ENCODE results near the gene UBALD1. TPM values are rescaled to one million over a fixed set of nuclear protein-coding genes. Genes with fewer than 3 reads are reported as not detected.

Gene UBALD1
- total and polyA plus RNA-seq, 12 donors = 3.7 to 92.7 (median 18.9) TPM

DNA sequence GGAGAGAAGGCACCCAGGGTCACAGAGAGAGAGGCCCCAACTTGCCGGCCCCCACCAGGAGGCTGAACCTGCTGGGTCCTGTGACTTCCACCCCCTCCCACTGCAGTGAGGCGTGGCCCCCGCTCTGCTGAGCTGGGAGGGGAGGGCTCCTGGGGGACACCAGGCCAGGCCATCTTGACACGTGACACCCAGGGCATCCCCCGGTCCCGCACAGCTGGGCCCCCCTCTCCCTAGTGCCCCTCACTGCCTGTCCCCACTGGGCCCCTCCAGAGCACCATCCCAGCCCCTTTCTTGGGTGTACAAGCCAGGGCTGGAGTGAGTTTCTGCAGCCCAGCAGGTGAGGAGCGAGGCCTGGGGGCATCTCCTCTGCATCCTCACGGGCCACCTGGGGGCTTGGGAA is 12.4 kb downstream of the UBALD1 start:
- no peak for DNase-seq
- intact Hi-C loops (cut with DNase I) = no loop called here
- 66 to 83% (median 74%) methylated on average over 1 to 8 of the region's 8 CpGs for WGBS, 4 donors
- H3K4me3 ChIP-seq = no peak overlapping the region
- H3K4me1 ChIP-seq (replicated peaks in 1 of 2) = peaks cover 0 to 11% of the 10 kb centered on the region in 2 donors
- H3K9me3 ChIP-seq (replicated peaks in 1 of 3) = no peaks in the 10 kb centered on the region
- H3K27ac ChIP-seq = no peak overlapping the region
- H3K36me3 ChIP-seq (replicated peaks in 1 of 2) = no peaks in the 10 kb centered on the region
- H3K27me3 ChIP-seq = no peaks in the 10 kb centered on the region
- TF ChIP-seq POLR2A (IDR thresholded peaks at IDR 0.05) = no peak
- TF ChIP-seq, protein P1, sequence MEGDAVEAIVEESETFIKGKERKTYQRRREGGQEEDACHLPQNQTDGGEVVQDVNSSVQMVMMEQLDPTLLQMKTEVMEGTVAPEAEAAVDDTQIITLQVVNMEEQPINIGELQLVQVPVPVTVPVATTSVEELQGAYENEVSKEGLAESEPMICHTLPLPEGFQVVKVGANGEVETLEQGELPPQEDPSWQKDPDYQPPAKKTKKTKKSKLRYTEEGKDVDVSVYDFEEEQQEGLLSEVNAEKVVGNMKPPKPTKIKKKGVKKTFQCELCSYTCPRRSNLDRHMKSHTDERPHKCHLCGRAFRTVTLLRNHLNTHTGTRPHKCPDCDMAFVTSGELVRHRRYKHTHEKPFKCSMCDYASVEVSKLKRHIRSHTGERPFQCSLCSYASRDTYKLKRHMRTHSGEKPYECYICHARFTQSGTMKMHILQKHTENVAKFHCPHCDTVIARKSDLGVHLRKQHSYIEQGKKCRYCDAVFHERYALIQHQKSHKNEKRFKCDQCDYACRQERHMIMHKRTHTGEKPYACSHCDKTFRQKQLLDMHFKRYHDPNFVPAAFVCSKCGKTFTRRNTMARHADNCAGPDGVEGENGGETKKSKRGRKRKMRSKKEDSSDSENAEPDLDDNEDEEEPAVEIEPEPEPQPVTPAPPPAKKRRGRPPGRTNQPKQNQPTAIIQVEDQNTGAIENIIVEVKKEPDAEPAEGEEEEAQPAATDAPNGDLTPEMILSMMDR (IDR thresholded peaks at IDR 0.05) = no peak

DNA sequence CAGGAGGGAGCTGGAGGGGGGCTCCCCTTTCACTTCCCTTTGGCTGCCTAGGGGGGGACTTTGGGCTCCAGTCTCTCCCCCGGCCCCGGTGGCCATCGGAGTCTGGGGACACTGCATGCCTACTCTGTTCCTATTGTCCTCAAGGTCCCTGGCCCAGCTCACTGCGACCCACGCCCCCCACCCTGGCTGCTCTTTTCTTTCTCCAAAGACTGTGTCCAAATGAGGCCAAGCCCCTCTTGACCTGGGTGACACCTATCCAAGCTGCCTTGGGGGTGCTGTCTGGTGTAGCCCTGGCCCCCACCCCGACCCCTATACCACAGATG is 12.9 kb downstream of the UBALD1 start:
- no peak for DNase-seq
- intact Hi-C loops (cut with DNase I) = no loop called here
- H3K36me3 ChIP-seq (replicated peaks in 1 of 2) = no peaks in the 10 kb centered on the region
- H3K9me3 ChIP-seq (replicated peaks in 1 of 3) = no peaks in the 10 kb centered on the region
- no peaks in the 10 kb centered on the region for H3K27me3 ChIP-seq
- H3K4me3 ChIP-seq = no peak overlapping the region
- no peak for TF ChIP-seq POLR2A (IDR thresholded peaks at IDR 0.05)
- TF ChIP-seq, protein P1 (IDR thresholded peaks at IDR 0.05) = no peak
- H3K27ac ChIP-seq = no peak overlapping the region
- H3K4me1 ChIP-seq (replicated peaks in 1 of 2) = peaks cover 0 to 11% of the 10 kb centered on the region in 2 donors
- 43 to 63% (median 58%) methylated on average over 3 to 6 of the region's 6 CpGs for WGBS, 4 donors

DNA sequence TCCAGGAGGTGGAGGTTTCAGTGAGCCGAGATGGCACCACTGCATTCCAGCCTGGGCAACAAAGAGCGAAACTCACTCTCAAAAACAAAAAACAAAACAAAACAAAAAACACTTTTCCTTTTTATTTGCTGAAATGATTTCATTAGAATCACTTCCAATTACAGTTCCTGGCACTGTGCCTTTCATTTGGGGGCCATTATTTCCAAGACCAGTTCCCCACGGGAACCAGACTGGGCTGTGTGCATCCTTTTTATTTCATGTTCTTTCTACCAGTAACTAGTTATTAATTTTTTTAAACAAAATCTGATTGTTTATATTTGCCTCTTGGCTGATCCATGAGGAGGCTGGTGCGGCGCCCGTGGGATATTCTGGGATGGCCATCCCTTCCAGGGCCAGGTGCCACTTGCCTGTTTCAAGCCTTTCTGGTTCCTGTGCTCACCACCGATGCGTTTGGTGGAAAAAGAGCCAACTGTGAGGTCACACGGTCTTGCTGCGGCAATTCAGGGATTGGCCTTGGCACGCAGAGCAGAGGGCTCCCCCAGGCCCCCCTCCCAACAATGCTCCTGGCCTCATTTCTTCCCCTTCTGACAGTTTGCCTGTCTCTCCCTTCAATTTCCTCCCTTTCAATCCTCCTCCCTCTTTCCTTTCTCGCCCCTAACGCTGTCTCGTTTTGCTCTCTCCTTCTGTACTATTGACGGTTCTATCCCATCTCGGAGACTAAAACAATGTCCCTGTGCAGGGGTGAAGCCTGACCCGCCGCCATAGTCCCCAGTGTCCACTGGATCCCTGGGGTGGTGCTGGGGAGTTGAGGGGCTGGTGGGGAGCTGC is 13.4 kb downstream of the UBALD1 start:
- H3K27ac ChIP-seq = no peak overlapping the region
- no peaks in the 10 kb centered on the region for H3K27me3 ChIP-seq

DNA sequence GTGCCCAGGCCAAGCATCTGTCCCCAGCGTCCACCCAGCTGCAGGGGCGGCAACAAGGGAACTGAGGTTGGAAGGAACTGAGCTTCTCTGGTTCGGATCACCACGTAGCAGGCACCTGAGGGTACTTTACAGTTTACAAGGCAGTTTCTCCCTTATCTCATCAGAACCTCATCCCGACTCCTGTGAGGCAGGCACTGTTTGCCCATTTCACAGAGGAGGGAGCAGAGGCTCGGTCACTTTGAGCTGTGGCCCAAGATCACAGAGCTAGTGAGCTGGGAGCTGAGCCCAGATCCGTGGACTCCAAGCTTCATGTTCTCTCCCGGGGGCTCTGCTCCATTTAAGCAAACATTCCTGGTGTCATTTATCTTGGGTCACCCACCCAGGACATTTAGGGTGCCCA is 15.1 kb downstream of the UBALD1 start:
- H3K27ac ChIP-seq = no peak overlapping the region
- 81 to 96% (median 86%) methylated on average over 8 of the region's 8 CpGs for WGBS, 4 donors
- TF ChIP-seq, protein P1 (IDR thresholded peaks at IDR 0.05) = no peak
- TF ChIP-seq POLR2A (IDR thresholded peaks at IDR 0.05) = no peak
- no peaks in the 10 kb centered on the region for H3K9me3 ChIP-seq (replicated peaks in 1 of 3)
- peaks cover 0 to 11% of the 10 kb centered on the region in 2 donors for H3K4me1 ChIP-seq (replicated peaks in 1 of 2)
- H3K27me3 ChIP-seq = no peaks in the 10 kb centered on the region
- intact Hi-C loops (cut with DNase I) = no loop called here
- no peak for DNase-seq
- no peak overlapping the region for H3K4me3 ChIP-seq
- no peaks in the 10 kb centered on the region for H3K36me3 ChIP-seq (replicated peaks in 1 of 2)

More for the DNA sequence above, 13.4 kb downstream of the UBALD1 start:
- intact Hi-C loops (cut with DNase I) = no loop called here
- peak overlapping the region in 1 of 4 donors; percentile 20 for H3K4me3 ChIP-seq
- TF ChIP-seq, protein P1 (IDR thresholded peaks at IDR 0.05) = no peak
- TF ChIP-seq POLR2A (IDR thresholded peaks at IDR 0.05) = no peak
- peaks cover 0 to 11% of the 10 kb centered on the region in 2 donors for H3K4me1 ChIP-seq (replicated peaks in 1 of 2)
- no peaks in the 10 kb centered on the region for H3K9me3 ChIP-seq (replicated peaks in 1 of 3)
- no peaks in the 10 kb centered on the region for H3K36me3 ChIP-seq (replicated peaks in 1 of 2)
- WGBS, 4 donors = 19 to 26% (median 24%) methylated on average over 18 of the region's 18 CpGs
- peak; percentile 70 to 86 (median 80) for DNase-seq
